Measurements from ENCODE around the gene IFITM5. TPM values are rescaled to one million over a fixed set of nuclear protein-coding genes. Genes with fewer than 3 reads are reported as not detected.
"Not testable (repeated sequence)": the region's sequence is repeated elsewhere in the genome, so short reads cannot be mapped to it uniquely, and the experiment has no call there.

The IFITM5 gene
- total RNA-seq, 8 experiments from 2014 or later, result 0.51 to 1.5 (median 1.1) TPM; not detected in 5

- ATAC-seq (replicated peaks in 6 of 8); H3K4me3 ChIP-seq; in situ Hi-C loops (cut with MboI; ENCODE audit: low pct_unique_long_range_greater_than_20kb in 2 of 9, low sequenced_read_pairs in 9 of 9, unreplicated experiment in 9 of 9); H3K27ac ChIP-seq: not testable (repeated sequence)
- 74 to 97% (median 86%) methylated on average over 5 to 9 of the region's 27 CpGs; no CpG with 5 or more reads in 2 of the 10 experiments for WGBS, 10 experiments
- peaks cover 0 to 15% of the 10 kb centered on the region in 2 donors for H3K4me1 ChIP-seq (replicated peaks in 1 of 2)
These were observed 12.1 kb downstream of the IFITM5 start for GRCh38 chr11:286977-287820.

DNA sequence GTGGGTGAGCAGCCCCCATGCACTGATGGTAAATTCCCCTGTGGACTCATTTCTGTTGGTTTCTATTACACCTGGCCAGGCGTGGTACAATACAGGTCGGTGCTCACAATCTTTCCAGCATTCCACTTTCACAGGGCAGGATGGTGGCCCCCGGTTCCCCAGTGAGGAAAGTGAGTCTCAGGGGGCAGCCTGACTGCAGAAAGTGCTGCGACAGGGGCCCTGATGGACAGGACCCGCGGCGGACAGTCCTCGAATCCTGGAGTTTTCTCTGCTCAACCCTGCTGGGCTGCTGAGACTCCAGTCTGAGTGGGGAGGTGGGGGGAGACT is 13.5 kb downstream of the IFITM5 start:
- WGBS, 10 experiments, result 80% methylated on average over 1 of the region's 8 CpGs; no CpG with 5 or more reads in 9 of the 10 experiments
- no peak for ATAC-seq (replicated peaks in 6 of 8)
- H3K4me1 ChIP-seq (replicated peaks in 1 of 2), result peaks cover 0 to 11% of the 10 kb centered on the region in 2 donors
- no peak overlapping the region for H3K27ac ChIP-seq
- no peak overlapping the region for H3K4me3 ChIP-seq
- in situ Hi-C loops (cut with MboI; ENCODE audit: low pct_unique_long_range_greater_than_20kb in 2 of 9, low sequenced_read_pairs in 9 of 9, unreplicated experiment in 9 of 9), result no loop called here

- in situ Hi-C loops (cut with MboI; ENCODE audit: low pct_unique_long_range_greater_than_20kb in 2 of 9, low sequenced_read_pairs in 9 of 9, unreplicated experiment in 9 of 9), result no loop called here
These were observed 14.1 kb downstream of the IFITM5 start for GRCh38 chr11:285021-285893.

DNA sequence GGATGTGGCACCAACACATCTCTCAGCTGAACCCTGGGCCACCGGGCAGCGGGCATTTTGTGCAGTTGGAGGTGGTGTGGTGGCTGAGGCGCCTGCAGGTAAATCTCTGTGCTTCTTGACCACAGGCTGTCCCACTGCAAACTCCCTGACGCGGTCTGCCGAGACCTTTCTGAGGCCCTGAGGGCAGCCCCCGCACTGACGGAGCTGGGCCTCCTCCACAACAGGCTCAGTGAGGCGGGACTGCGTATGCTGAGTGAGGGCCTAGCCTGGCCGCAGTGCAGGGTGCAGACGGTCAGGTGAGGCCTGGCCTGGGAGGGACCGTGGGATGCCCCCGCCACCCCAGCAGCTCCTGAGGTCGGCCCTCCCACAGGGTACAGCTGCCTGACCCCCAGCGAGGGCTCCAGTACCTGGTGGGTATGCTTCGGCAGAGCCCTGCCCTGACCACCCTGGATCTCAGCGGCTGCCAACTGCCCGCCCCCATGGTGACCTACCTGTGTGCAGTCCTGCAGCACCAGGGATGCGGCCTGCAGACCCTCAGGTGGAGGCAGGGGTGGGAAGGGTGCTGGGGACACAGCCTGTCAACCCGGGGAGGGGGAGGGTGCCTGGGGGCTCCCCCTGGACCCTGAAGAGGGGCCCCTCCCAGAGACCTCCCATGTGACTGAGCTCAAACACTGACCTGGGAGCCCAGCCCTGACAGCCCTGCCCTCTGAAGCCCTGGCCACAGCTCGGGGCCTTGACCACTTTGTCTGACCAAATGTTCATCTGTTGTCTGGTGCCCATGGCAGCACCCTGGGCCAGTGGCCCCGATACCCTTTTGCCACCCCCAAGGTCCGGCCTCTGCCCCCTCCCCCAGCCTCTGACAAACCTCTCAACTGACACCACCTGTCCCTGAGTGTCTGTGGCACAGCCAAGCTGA is 15.0 kb downstream of the IFITM5 start:
- in situ Hi-C loops (cut with MboI; ENCODE audit: low pct_unique_long_range_greater_than_20kb in 2 of 9, low sequenced_read_pairs in 9 of 9, unreplicated experiment in 9 of 9), result no loop called here
- ATAC-seq (replicated peaks in 6 of 8), result no peak
- Histone ChIP-seq H3K4me1 (replicated peaks in 1 of 2) (peaks cover 0 to 1% of the 10 kb centered on the region in 2 donors), H3K27ac (no peak overlapping the region), H3K4me3 (no peak overlapping the region)
- 40 to 87% (median 78%) methylated on average over 2 to 6 of the region's 24 CpGs; no CpG with 5 or more reads in 6 of the 10 experiments for WGBS, 10 experiments

More at GRCh38 chr11:285021-285893, 14.1 kb downstream of the IFITM5 start:
- no peak for ATAC-seq (replicated peaks in 6 of 8)
- WGBS, 10 experiments, result 100% methylated on average over 1 of the region's 29 CpGs; no CpG with 5 or more reads in 9 of the 10 experiments
- H3K27ac ChIP-seq, result no peak overlapping the region
- peaks cover 0 to 10% of the 10 kb centered on the region in 2 donors for H3K4me1 ChIP-seq (replicated peaks in 1 of 2)
- H3K4me3 ChIP-seq, result no peak overlapping the region

DNA sequence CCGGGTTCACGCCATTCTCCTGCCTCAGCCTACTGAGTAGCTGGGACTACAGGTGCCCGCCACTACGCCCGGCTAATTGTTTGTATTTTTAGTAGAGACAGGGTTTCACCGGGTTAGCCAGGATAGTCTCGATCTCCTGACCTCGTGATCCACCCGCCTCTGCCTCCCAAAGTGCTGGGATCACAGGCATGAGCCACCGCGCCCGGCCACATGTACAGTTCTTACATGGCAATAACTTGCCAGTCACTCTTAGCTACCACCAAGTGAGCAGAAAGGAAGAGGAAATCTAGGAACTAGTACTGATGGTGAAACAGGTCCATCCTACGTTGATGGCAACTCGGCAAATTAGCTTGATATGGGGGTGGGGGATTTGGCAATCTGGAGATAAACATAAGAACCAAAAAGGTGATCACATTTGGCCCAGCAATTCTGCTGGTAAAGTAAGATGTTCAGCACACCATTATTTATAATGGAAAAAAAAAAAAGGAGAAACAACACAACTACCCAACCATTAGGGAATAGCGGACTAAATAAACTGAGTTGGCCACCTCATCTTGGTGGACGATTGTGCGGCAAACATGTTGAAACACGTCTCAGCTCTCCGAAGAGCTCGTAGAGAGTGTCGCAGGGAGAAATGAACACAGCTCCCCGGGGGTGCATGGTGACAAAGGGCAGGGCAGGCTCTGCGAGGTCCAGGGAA is 15.8 kb downstream of the IFITM5 start:
- in situ Hi-C loops (cut with MboI; ENCODE audit: low pct_unique_long_range_greater_than_20kb in 2 of 9, low sequenced_read_pairs in 9 of 9, unreplicated experiment in 9 of 9), result no loop called here
- WGBS, 10 experiments, result 40 to 100% (median 90%) methylated on average over 1 to 17 of the region's 23 CpGs; no CpG with 5 or more reads in 2 of the 10 experiments

GRCh38 chr11:282630-283360 is 16.5 kb downstream of the IFITM5 start:
- 0 to 100% (median 73%) methylated on average over 1 to 9 of the region's 13 CpGs; no CpG with 5 or more reads in 2 of the 10 experiments for WGBS, 10 experiments
- in situ Hi-C loops (cut with MboI; ENCODE audit: low pct_unique_long_range_greater_than_20kb in 2 of 9, low sequenced_read_pairs in 9 of 9, unreplicated experiment in 9 of 9), result no loop called here
- Histone ChIP-seq H3K27ac (no peak overlapping the region), H3K4me3 (no peak overlapping the region), H3K4me1 (replicated peaks in 1 of 2) (no peaks in the 10 kb centered on the region)
- no peak for ATAC-seq (replicated peaks in 6 of 8)

More for the DNA sequence above, 15.8 kb downstream of the IFITM5 start:
- H3K27ac ChIP-seq, result no peak overlapping the region
- H3K4me3 ChIP-seq, result no peak overlapping the region
- ATAC-seq (replicated peaks in 6 of 8), result no peak
- H3K4me1 ChIP-seq (replicated peaks in 1 of 2), result no peaks in the 10 kb centered on the region

DNA sequence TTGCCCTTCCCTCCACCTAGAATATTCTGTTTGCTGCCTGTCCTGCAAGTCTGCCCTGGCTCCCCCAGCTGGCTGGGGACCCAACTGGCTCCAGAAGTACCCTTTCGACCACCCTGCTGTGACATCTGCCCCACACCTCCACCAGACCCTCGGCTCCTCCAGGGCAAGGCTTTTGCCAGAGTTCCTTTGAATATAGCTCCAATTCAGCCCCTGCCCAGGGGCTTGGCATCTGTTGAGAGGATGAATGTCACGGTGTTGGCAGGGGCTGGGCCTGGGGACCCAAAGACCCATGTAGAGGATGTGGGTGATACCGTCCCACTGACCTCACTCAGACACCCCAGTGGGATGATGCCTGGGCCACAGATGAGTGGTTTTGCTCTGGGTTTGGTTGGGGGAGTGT is 17.2 kb downstream of the IFITM5 start:
- 0 to 60% (median 58%) methylated on average over 1 to 3 of the region's 4 CpGs; no CpG with 5 or more reads in 5 of the 10 experiments for WGBS, 10 experiments

DNA sequence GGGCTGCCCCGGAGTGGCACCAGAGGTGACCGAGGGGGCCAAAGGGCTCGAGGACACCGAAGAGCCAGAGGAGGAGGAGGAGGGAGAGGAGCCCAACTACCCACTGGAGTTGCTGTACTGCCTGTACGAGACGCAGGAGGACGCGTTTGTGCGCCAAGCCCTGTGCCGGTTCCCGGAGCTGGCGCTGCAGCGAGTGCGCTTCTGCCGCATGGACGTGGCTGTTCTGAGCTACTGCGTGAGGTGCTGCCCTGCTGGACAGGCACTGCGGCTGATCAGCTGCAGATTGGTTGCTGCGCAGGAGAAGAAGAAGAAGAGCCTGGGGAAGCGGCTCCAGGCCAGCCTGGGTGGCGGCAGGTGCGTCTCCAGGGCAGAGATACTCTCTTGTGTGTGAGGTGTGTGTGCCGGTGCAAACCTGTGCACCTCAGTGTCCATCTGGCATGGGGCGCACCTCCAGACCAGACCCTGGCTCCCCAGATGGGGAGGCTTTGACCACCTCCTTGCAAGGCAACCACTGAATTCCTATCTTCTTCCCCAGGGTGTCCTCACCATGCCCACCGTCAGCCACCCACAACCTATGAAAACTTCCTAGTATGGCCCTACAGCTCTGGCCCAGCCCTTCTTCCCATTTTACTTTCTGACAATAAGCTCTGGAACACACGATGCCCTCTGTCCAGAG is 17.7 kb downstream of the IFITM5 start:
- in situ Hi-C loops (cut with MboI; ENCODE audit: low pct_unique_long_range_greater_than_20kb in 2 of 9, low sequenced_read_pairs in 9 of 9, unreplicated experiment in 9 of 9), result no loop called here
- Histone ChIP-seq H3K4me3 (no peak overlapping the region), H3K27ac (no peak overlapping the region), H3K4me1 (replicated peaks in 1 of 2) (no peaks in the 10 kb centered on the region)
- no peak for ATAC-seq (replicated peaks in 6 of 8)
- 3 to 100% (median 22%) methylated on average over 1 to 8 of the region's 26 CpGs; no CpG with 5 or more reads in 2 of the 10 experiments for WGBS, 10 experiments

More for the DNA sequence above, 17.2 kb downstream of the IFITM5 start:
- no peak overlapping the region for H3K4me3 ChIP-seq
- H3K4me1 ChIP-seq (replicated peaks in 1 of 2), result no peaks in the 10 kb centered on the region
- in situ Hi-C loops (cut with MboI; ENCODE audit: low pct_unique_long_range_greater_than_20kb in 2 of 9, low sequenced_read_pairs in 9 of 9, unreplicated experiment in 9 of 9), result no loop called here
- H3K27ac ChIP-seq, result no peak overlapping the region
- no peak for ATAC-seq (replicated peaks in 6 of 8)

DNA sequence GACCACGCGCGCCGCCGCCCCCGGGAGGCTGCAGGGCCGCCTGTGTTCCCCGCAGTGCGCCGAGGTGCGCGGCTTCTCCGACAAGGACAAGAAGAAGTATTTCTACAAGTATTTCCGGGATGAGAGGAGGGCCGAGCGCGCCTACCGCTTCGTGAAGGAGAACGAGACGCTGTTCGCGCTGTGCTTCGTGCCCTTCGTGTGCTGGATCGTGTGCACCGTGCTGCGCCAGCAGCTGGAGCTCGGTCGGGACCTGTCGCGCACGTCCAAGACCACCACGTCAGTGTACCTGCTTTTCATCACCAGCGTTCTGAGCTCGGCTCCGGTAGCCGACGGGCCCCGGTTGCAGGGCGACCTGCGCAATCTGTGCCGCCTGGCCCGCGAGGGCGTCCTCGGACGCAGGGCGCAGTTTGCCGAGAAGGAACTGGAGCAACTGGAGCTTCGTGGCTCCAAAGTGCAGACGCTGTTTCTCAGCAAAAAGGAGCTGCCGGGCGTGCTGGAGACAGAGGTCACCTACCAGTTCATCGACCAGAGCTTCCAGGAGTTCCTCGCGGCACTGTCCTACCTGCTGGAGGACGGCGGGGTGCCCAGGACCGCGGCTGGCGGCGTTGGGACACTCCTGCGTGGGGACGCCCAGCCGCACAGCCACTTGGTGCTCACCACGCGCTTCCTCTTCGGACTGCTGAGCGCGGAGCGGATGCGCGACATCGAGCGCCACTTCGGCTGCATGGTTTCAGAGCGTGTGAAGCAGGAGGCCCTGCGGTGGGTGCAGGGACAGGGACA is 18.4 kb downstream of the IFITM5 start:
- no peak for ATAC-seq (replicated peaks in 6 of 8)
- in situ Hi-C loops (cut with MboI; ENCODE audit: low pct_unique_long_range_greater_than_20kb in 2 of 9, low sequenced_read_pairs in 9 of 9, unreplicated experiment in 9 of 9), result no loop called here

GRCh38 chr11:279966-280705 is 19.2 kb downstream of the IFITM5 start:
- H3K27ac ChIP-seq, result no peak overlapping the region
- in situ Hi-C loops (cut with MboI; ENCODE audit: low pct_unique_long_range_greater_than_20kb in 2 of 9, low sequenced_read_pairs in 9 of 9, unreplicated experiment in 9 of 9), result no loop called here
- no peaks in the 10 kb centered on the region for H3K4me1 ChIP-seq (replicated peaks in 1 of 2)
- 0 to 3% methylated on average over 5 to 7 of the region's 85 CpGs; no CpG with 5 or more reads in 8 of the 10 experiments for WGBS, 10 experiments
- ATAC-seq (replicated peaks in 6 of 8), result peak in 6 of 8 experiments; percentile 15 to 62 (median 37)
- peak overlapping the region in 1 of 5 donors; percentile 3 for H3K4me3 ChIP-seq

More for the DNA sequence above, 18.4 kb downstream of the IFITM5 start:
- WGBS, 10 experiments, result 11 to 65% (median 26%) methylated on average over 9 to 18 of the region's 79 CpGs; no CpG with 5 or more reads in 6 of the 10 experiments
- H3K27ac ChIP-seq, result no peak overlapping the region
- no peak overlapping the region for H3K4me3 ChIP-seq
- no peaks in the 10 kb centered on the region for H3K4me1 ChIP-seq (replicated peaks in 1 of 2)
